Measurements from ENCODE around the gene MUC12. TPM values are rescaled to one million over a fixed set of nuclear protein-coding genes. Genes with fewer than 3 reads are reported as not detected.

Gene MUC12
- total RNA-seq, 1 donor from 2014 or later: 2.8 TPM

DNA sequence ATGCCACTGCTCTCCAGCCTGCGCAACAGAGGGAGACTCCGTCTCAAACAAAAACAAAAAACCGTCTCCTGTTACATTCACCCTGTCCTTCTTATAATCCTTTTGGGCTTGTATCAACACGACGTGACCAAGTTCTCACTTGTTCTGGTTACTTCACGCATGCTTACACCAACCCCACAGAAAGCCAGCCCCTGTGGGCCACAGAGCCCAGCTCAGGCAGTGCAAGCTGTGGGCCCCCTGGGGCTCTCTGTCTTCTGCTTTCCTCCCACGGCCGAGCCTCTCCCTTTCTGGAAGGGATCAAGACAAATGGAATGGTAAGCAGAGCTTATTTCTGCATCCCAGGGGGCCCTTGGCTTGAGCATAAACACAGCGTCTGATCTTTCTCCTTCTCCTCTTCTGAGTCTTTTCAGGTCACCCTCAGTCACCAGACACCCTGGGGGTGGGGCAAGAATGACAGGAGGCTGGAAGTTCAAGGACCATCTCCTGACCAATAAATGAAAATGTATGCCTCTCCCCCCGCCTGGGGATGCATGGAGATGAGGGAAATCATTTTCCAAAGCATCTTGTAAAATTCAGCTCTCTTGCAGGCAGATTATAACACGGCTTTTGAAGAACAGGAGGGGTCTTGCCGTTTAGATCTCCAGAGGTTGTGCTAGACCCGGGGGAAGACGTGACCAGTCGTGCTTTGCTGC is 96.9 kb downstream of the MUC12 start:
- H3K9me3 Mint-ChIP-seq (ENCODE audit: unreplicated experiment): peaks cover 3% of the 10 kb centered on the region
- H3K27me3 Mint-ChIP-seq (ENCODE audit: low read depth, unreplicated experiment): peaks cover 27% of the 10 kb centered on the region
- FAIRE-seq (no peak), DNase-seq (ENCODE audit: low read depth) (no peak)
- Histone ChIP-seq H3K9ac (ENCODE audit: low read length) (no peak overlapping the region), H4K20me1 (ENCODE audit: insufficient read depth, low read length) (no peaks in the 10 kb centered on the region), H3K27ac (ENCODE audit: low read depth, low read length) (no peak overlapping the region), H3K4me2 (ENCODE audit: low read length) (peak overlapping the region; percentile 15), H3K4me3 (ENCODE audit: insufficient read depth, low read depth, low read length) (no peak overlapping the region), H3K36me3 (ENCODE audit: insufficient read depth, low read length) (no peaks in the 10 kb centered on the region), H3K27me3 (ENCODE audit: insufficient read depth, low read length) (peaks cover under 1% of the 10 kb centered on the region), H2AFZ (ENCODE audit: low read depth, low read length) (no peak overlapping the region), H3K4me1 (ENCODE audit: insufficient read depth, low read length) (peaks cover 8% of the 10 kb centered on the region), H3K9me3 (ENCODE audit: insufficient read depth, low read depth, low read length) (no peaks in the 10 kb centered on the region), H3K79me2 (ENCODE audit: insufficient read depth, low read length) (no peaks in the 10 kb centered on the region)
- peaks cover 4% of the 10 kb centered on the region for H3K4me1 Mint-ChIP-seq (ENCODE audit: low read depth, unreplicated experiment)
- H3K36me3 Mint-ChIP-seq (ENCODE audit: low read depth, unreplicated experiment): peaks cover 2% of the 10 kb centered on the region
- no peak overlapping the region for H3K4me3 Mint-ChIP-seq (ENCODE audit: unreplicated experiment)
- TF ChIP-seq EZH2 (IDR thresholded peaks at IDR 0.05; ENCODE audit: insufficient read depth, low read length): no peak
- H3K27ac Mint-ChIP-seq (ENCODE audit: unreplicated experiment): no peak overlapping the region

DNA sequence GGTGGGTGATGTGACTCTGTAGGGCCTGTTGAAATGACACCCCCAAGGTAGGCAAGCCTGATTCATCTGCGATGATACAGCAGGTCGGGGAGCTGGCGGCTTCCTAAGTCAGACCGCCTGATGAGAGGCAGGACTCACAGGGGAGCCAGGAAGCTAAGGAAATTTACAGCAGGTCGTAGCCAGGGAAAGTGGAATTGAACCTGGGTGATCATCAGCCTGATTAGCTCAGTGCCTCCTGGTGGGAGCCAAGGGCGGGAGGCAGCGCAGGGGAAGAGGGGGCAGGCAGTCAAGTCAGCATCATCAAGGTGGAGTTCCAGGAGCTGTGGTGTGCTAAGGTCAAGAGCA is 97.4 kb downstream of the MUC12 start:
- Histone ChIP-seq H3K4me2 (ENCODE audit: low read length) (peak overlapping the region; percentile 0), H3K9ac (ENCODE audit: low read length) (no peak overlapping the region), H2AFZ (ENCODE audit: low read depth, low read length) (no peak overlapping the region), H3K79me2 (ENCODE audit: insufficient read depth, low read length) (no peaks in the 10 kb centered on the region), H3K4me1 (ENCODE audit: insufficient read depth, low read length) (peaks cover 8% of the 10 kb centered on the region), H3K36me3 (ENCODE audit: insufficient read depth, low read length) (no peaks in the 10 kb centered on the region), H3K4me3 (ENCODE audit: insufficient read depth, low read depth, low read length) (no peak overlapping the region), H3K27ac (ENCODE audit: low read depth, low read length) (no peak overlapping the region), H4K20me1 (ENCODE audit: insufficient read depth, low read length) (no peaks in the 10 kb centered on the region), H3K27me3 (ENCODE audit: insufficient read depth, low read length) (no peaks in the 10 kb centered on the region), H3K9me3 (ENCODE audit: insufficient read depth, low read depth, low read length) (no peaks in the 10 kb centered on the region)
- Mint-ChIP-seq H3K36me3 (ENCODE audit: low read depth, unreplicated experiment) (peaks cover 2% of the 10 kb centered on the region), H3K27ac (ENCODE audit: unreplicated experiment) (no peak overlapping the region), H3K4me3 (ENCODE audit: unreplicated experiment) (no peak overlapping the region), H3K27me3 (ENCODE audit: low read depth, unreplicated experiment) (peaks cover 23% of the 10 kb centered on the region), H3K4me1 (ENCODE audit: low read depth, unreplicated experiment) (peaks cover 4% of the 10 kb centered on the region), H3K9me3 (ENCODE audit: unreplicated experiment) (peaks cover 3% of the 10 kb centered on the region)
- DNase-seq (ENCODE audit: low read depth) (no peak), FAIRE-seq (no peak)
- TF ChIP-seq, protein P1, sequence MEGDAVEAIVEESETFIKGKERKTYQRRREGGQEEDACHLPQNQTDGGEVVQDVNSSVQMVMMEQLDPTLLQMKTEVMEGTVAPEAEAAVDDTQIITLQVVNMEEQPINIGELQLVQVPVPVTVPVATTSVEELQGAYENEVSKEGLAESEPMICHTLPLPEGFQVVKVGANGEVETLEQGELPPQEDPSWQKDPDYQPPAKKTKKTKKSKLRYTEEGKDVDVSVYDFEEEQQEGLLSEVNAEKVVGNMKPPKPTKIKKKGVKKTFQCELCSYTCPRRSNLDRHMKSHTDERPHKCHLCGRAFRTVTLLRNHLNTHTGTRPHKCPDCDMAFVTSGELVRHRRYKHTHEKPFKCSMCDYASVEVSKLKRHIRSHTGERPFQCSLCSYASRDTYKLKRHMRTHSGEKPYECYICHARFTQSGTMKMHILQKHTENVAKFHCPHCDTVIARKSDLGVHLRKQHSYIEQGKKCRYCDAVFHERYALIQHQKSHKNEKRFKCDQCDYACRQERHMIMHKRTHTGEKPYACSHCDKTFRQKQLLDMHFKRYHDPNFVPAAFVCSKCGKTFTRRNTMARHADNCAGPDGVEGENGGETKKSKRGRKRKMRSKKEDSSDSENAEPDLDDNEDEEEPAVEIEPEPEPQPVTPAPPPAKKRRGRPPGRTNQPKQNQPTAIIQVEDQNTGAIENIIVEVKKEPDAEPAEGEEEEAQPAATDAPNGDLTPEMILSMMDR (IDR thresholded peaks at IDR 0.05; ENCODE audit: insufficient read depth, low read depth, low read length): no peak

DNA sequence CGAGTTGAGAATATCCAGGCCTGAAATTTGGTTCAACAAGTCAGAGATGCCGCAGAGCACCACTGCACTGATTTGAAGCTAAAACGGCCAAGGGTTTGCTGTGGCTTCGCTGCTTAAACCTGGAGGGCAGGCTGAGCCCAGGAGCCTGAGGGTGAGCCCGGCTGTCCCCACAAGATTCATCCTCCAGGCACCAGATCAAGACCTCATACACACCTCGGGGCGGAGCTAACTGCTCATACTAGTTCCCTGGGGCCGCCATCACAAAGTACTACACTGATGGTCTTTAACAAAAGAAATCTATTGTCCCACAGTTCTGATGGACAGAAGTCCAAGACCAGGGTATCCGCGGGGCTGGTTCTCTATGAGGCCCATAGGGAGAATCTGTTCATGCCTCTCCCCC is 99.0 kb downstream of the MUC12 start:
- H3K4me3 Mint-ChIP-seq (ENCODE audit: unreplicated experiment): no peak overlapping the region
- peaks cover 4% of the 10 kb centered on the region for H3K4me1 Mint-ChIP-seq (ENCODE audit: low read depth, unreplicated experiment)
- FAIRE-seq: no peak
- no peak for DNase-seq (ENCODE audit: low read depth)
- H3K79me2 ChIP-seq (ENCODE audit: insufficient read depth, low read length): no peaks in the 10 kb centered on the region
- peaks cover 3% of the 10 kb centered on the region for H3K9me3 Mint-ChIP-seq (ENCODE audit: unreplicated experiment)
- no peak overlapping the region for H3K9ac ChIP-seq (ENCODE audit: low read length)
- no peaks in the 10 kb centered on the region for H4K20me1 ChIP-seq (ENCODE audit: insufficient read depth, low read length)
- peaks cover 25% of the 10 kb centered on the region for H3K27me3 Mint-ChIP-seq (ENCODE audit: low read depth, unreplicated experiment)
- TF ChIP-seq, protein P1 (IDR thresholded peaks at IDR 0.05; ENCODE audit: insufficient read depth, low read depth, low read length): no peak
- no peak for TF ChIP-seq EZH2 (IDR thresholded peaks at IDR 0.05; ENCODE audit: insufficient read depth, low read length)
- peaks cover 2% of the 10 kb centered on the region for H3K36me3 Mint-ChIP-seq (ENCODE audit: low read depth, unreplicated experiment)
- H3K4me2 ChIP-seq (ENCODE audit: low read length): no peak overlapping the region
- no peak overlapping the region for H3K4me3 ChIP-seq (ENCODE audit: insufficient read depth, low read depth, low read length)
- no peak overlapping the region for H3K27ac Mint-ChIP-seq (ENCODE audit: unreplicated experiment)
- no peak overlapping the region for H2AFZ ChIP-seq (ENCODE audit: low read depth, low read length)
- no peaks in the 10 kb centered on the region for H3K9me3 ChIP-seq (ENCODE audit: insufficient read depth, low read depth, low read length)
- no peaks in the 10 kb centered on the region for H3K36me3 ChIP-seq (ENCODE audit: insufficient read depth, low read length)
- no peak overlapping the region for H3K27ac ChIP-seq (ENCODE audit: low read depth, low read length)
- peaks cover 8% of the 10 kb centered on the region for H3K4me1 ChIP-seq (ENCODE audit: insufficient read depth, low read length)
- peaks cover 2% of the 10 kb centered on the region for H3K27me3 ChIP-seq (ENCODE audit: insufficient read depth, low read length)

Other genes starting within 250 kb of the MUC12 start
- gene EPO, start 249.1 kb upstream of the MUC12 start, total RNA-seq: not detected in 2 replicates
- not detected in 2 replicates for gene ZAN, start 236.0 kb upstream of the MUC12 start, total RNA-seq
- 62.4 and 73.6 TPM in 2 replicates for gene EPHB4, start 142.0 kb upstream of the MUC12 start, total RNA-seq
- 26.7 and 30.5 TPM in 2 replicates for gene SLC12A9, start 116.9 kb upstream of the MUC12 start, total RNA-seq
- 86.9 and 99.9 TPM in 2 replicates for gene TRIP6, start 102.2 kb upstream of the MUC12 start, total RNA-seq
- 112 and 118 TPM in 2 replicates for gene SRRT, start 94.5 kb upstream of the MUC12 start, total RNA-seq
- gene UFSP1, start 79.8 kb upstream of the MUC12 start, total RNA-seq: 2.7 and 3.3 TPM in 2 replicates
- 12.1 and 18.9 TPM in 2 replicates for gene ACHE, start 73.7 kb upstream of the MUC12 start, total RNA-seq
- gene MUC3A, start 20.0 kb upstream of the MUC12 start, total RNA-seq: 0.61 TPM in 1 of 2 replicates, not detected in the other
- not detected in 2 replicates for gene MUC17, start 50.5 kb downstream of the MUC12 start, total RNA-seq
- gene TRIM56, start 115.9 kb downstream of the MUC12 start, total RNA-seq: 24.2 and 24.4 TPM in 2 replicates
- 1,303 and 1,496 TPM in 2 replicates for gene SERPINE1, start 157.5 kb downstream of the MUC12 start, total RNA-seq
- gene AP1S1, start 184.9 kb downstream of the MUC12 start, total RNA-seq: 172 and 181 TPM in 2 replicates
- gene VGF, start 196.0 kb downstream of the MUC12 start, total RNA-seq: 40.5 and 51.8 TPM in 2 replicates
- gene NAT16, start 210.7 kb downstream of the MUC12 start, total RNA-seq: 0.16 TPM in 1 of 2 replicates, not detected in the other
- not detected in 2 replicates for gene MOGAT3, start 231.5 kb downstream of the MUC12 start, total RNA-seq
- gene PLOD3, start 248.0 kb downstream of the MUC12 start, total RNA-seq: 161 and 164 TPM in 2 replicates
- gene ZNHIT1, start 248.6 kb downstream of the MUC12 start, total RNA-seq: 107 and 115 TPM in 2 replicates

All from astrocyte (in vitro differentiated cells and primary cell).